Ascending aorta (tissue), 2 donors: ENCODE data around the gene TRIM29. TPM values are rescaled to one million over a fixed set of nuclear protein-coding genes. Genes with fewer than 3 reads are reported as not detected.

Source experiments
- DNase-seq, 2 donors: peaks; one replicate each; pipeline ENCODE4 v3.0.0-alpha.2; 2019; ENCODE audit warnings: low spot score in 2 of 2
- H3K27ac ChIP-seq, 2 donors: fragments of 200-600 bp; sonication (generic); one replicate each; pipeline ENCODE4 v1.5.1; 2016 to 2017; ENCODE audit warnings: mild to moderate bottlenecking in 1 of 2
- H3K27me3 ChIP-seq: fragments of 200-600 bp; sonication (generic); one replicate; pipeline ENCODE4 v1.5.1; 2017
- H3K36me3 ChIP-seq, 2 donors: fragments of 200-600 bp; sonication (generic); one replicate each; pipeline ENCODE4 v1.5.1; 2016
- H3K4me1 ChIP-seq, 2 donors: fragments of 200-600 bp; sonication (generic); one replicate each; pipeline ENCODE4 v1.5.1; 2016 to 2017; ENCODE audit warnings: mild to moderate bottlenecking in 1 of 2
- H3K4me3 ChIP-seq, 2 donors: fragments of 200-600 bp; sonication (generic); one replicate each; pipeline ENCODE4 v1.5.1; 2016 to 2017; ENCODE audit warnings: mild to moderate bottlenecking in 1 of 2
- H3K9me3 ChIP-seq, 2 donors: fragments of 200-600 bp; sonication (generic); one replicate each; pipeline ENCODE4 v1.5.1; 2016
- intact Hi-C: fragments of 100-400 bp; cut with DNase I; formaldehyde crosslinking; loops from one replicate; pipeline ENCODE4 v1.15.1; 2023
- total RNA-seq: library from RNA; depleted of rRNA; stranded (reverse); fragments of >200 nt; gene quantifications from one replicate; pipeline ENCODE4 v1.1.0, GENCODE V29; 2016
- TF ChIP-seq, protein P1 (sequence below), 3 experiments: fragments of 200-600 bp in 2 of 3; fragments of 450-650 bp in 1 of 3; sonication (generic) in 2 of 3; IDR thresholded peaks; one replicate each; pipeline ENCODE4 v1.5.1; 2016 to 2019; ENCODE audit warnings: antibody characterized with exemption in 3 of 3, mild to moderate bottlenecking in 1 of 3, moderate library complexity in 1 of 3

TRIM29 gene
- total RNA-seq, 1 donor from 2014 or later, result 0.43 TPM

DNA sequence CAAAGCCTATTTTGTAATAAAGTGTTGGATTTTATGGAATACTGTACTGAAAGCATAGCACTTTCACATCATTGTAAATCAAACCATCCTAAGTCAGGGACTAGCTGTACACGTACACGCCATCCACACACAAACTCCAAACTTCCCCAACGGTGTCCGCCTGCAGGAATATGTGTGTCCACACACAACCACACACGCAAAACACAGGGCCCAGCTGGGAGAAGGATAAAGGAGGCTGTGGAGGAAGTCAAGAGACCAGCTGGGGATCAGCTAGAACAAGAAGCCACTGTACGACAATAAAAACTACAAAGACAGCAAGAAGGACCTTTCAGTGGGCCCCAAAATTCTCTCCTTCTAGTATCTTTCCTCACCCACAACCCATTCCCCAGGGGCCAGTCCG lies 1.6 kb downstream of the TRIM29 start:
- Histone ChIP-seq H3K36me3 (no peaks in the 10 kb centered on the region), H3K27me3 (no peaks in the 10 kb centered on the region), H3K9me3 (no peaks in the 10 kb centered on the region), H3K4me1 (no peaks in the 10 kb centered on the region), H3K4me3 (no peak overlapping the region), H3K27ac (no peak overlapping the region)
- TF ChIP-seq, protein P1, sequence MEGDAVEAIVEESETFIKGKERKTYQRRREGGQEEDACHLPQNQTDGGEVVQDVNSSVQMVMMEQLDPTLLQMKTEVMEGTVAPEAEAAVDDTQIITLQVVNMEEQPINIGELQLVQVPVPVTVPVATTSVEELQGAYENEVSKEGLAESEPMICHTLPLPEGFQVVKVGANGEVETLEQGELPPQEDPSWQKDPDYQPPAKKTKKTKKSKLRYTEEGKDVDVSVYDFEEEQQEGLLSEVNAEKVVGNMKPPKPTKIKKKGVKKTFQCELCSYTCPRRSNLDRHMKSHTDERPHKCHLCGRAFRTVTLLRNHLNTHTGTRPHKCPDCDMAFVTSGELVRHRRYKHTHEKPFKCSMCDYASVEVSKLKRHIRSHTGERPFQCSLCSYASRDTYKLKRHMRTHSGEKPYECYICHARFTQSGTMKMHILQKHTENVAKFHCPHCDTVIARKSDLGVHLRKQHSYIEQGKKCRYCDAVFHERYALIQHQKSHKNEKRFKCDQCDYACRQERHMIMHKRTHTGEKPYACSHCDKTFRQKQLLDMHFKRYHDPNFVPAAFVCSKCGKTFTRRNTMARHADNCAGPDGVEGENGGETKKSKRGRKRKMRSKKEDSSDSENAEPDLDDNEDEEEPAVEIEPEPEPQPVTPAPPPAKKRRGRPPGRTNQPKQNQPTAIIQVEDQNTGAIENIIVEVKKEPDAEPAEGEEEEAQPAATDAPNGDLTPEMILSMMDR (IDR thresholded peaks at IDR 0.05), result no peak
- intact Hi-C loops, result no loop called here
- DNase-seq, result peak in 1 of 2 donors; percentile 15

DNA sequence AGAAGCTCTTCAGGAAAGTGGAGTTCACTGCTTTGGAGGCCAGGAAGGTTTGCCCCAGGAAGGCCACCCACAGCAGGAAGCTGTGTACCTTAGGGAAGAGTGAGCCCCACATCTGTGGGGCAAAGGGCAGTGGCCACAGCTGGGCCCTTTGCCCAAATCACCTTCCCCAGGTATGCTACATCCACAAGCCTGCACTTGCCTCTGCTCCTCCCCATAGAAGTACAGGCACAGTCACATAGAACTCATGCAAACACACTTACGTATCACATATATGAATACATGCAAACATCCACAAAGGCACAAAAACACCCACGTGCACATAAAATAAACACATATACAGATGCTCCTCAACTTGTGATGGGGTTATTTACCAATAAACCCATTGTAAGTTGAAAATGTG lies 2.1 kb downstream of the TRIM29 start:
- Histone ChIP-seq H3K9me3 (no peaks in the 10 kb centered on the region), H3K36me3 (no peaks in the 10 kb centered on the region), H3K4me3 (no peak overlapping the region), H3K4me1 (no peaks in the 10 kb centered on the region), H3K27me3 (no peaks in the 10 kb centered on the region), H3K27ac (no peak overlapping the region)
- intact Hi-C loops, result no loop called here
- TF ChIP-seq, protein P1 (IDR thresholded peaks at IDR 0.05), result no peak
- DNase-seq, result no peak

DNA sequence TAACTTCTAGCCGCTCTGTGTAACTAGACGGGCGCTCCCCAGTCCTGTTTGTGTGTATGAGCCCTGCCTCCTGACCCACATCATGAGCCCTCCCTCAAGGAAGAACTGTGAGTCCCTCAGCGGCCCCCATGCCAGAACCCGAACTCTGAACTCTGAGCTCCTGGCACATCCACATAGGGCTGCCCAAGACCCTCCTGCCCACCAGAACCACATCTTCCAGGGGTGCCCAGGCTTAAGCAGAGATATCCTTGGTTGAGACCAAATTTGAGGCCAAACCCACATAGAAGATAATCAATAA lies 3.0 kb downstream of the TRIM29 start:
- Histone ChIP-seq H3K27me3 (no peaks in the 10 kb centered on the region), H3K27ac (no peak overlapping the region), H3K4me1 (no peaks in the 10 kb centered on the region), H3K9me3 (no peaks in the 10 kb centered on the region), H3K4me3 (no peak overlapping the region), H3K36me3 (no peaks in the 10 kb centered on the region)
- intact Hi-C loops, result no loop called here
- DNase-seq, result no peak
- TF ChIP-seq, protein P1 (IDR thresholded peaks at IDR 0.05), result no peak

DNA sequence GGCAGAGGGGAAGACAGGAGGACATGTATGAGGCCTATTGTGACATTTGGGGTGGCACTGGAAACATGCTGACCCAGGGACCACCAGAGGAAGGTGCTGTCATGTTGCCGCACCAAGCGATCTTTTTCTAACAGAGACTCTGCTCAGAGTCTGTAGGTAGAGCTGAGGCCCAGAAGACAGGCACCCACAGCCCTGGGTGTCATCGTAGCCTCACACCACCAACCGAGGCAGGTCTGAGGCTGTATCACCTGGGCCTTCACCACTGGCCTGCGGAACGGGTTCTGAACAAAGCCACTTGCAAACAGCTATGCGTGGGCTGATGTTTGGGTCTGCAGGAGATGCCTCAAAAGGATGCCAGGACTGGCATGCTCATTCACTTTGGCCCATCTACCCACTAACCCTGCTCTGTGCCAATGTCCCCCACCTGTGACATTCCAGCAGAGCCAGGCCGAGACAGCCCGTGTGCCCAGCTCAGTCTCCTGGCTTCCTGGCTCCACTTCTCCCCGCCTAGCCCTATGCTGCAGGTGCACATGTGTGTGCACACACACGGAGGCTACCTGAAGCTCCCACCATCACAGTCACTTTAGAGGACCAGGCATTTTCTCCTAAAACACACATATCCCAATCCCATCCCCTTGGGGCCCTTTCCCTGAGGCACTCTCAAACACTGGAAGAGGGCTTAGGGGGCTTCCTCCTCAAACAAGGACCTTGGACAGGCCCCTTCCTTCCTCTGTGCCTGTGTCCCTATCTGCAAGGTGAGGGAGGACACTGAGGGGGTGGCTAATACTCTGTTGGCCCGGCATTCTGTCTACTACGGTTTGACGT lies 3.6 kb downstream of the TRIM29 start:
- peak in 1 of 2 donors; percentile 58 for DNase-seq
- H3K27ac ChIP-seq, result no peak overlapping the region
- no peaks in the 10 kb centered on the region for H3K4me1 ChIP-seq
- H3K27me3 ChIP-seq, result no peaks in the 10 kb centered on the region
- no peak overlapping the region for H3K4me3 ChIP-seq
- H3K36me3 ChIP-seq, result no peaks in the 10 kb centered on the region
- no peaks in the 10 kb centered on the region for H3K9me3 ChIP-seq
- intact Hi-C loops, result no loop called here
- TF ChIP-seq, protein P1 (IDR thresholded peaks at IDR 0.05), result no peak

DNA sequence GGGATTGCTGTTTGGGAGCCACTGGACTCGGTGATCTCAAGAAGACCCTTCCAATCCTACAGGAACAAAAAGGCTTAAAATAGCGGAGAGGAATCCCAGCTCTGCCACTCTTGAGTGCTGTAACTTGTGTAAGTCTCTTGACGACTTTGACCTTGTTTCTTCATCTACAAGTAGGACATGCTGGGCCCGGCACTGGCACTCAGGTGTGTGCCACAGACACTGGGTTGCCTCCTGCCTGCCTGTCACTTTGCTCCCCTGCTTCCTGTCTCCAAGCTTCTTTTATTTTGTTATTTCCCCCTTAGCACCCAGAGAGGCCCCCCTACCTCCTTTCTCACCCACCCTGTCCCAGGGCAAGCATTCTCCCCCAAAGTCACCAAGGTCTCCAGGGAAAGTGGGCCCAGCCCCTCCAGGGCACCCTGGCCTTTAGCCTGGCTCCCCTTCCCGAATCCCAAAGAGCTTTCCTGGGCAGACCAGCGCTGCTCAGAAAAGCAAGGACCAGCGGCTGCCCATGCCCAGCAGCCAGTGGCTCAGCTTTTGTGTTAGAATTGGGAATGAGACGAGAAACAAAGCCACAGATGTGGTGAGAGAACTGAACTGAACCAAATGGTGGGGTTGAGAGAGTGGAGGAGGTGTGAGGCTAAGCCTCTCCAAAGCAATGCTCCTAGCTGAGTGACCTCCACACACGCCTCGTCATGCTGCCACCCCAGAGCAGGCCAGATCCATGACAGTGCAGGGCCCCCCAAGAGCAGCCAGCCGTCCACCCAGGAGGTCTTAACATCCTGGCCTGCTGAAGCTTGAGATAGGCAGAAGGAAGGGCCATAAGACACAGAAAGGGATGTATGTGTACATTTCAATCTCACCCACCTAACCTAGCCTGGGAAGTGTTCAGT lies 4.5 kb downstream of the TRIM29 start:
- no peak overlapping the region for H3K27ac ChIP-seq
- intact Hi-C loops, result no loop called here
- no peaks in the 10 kb centered on the region for H3K36me3 ChIP-seq
- TF ChIP-seq, protein P1 (IDR thresholded peaks at IDR 0.05), result no peak
- no peaks in the 10 kb centered on the region for H3K9me3 ChIP-seq
- DNase-seq, result peak in 1 of 2 donors; percentile 35
- H3K4me3 ChIP-seq, result no peak overlapping the region
- no peaks in the 10 kb centered on the region for H3K4me1 ChIP-seq
- no peaks in the 10 kb centered on the region for H3K27me3 ChIP-seq
